IMR-90 (cell line): ENCODE results near the gene PIP5K1B. TPM values are rescaled to one million over a fixed set of nuclear protein-coding genes. Genes with fewer than 3 reads are reported as not detected.

ENCODE experiments used
- ATAC-seq: fragments of 200-7000 bp; cut with Tn5 transposase; 2 replicates; pipeline ENCODE4 v1.9.1; 2020; ENCODE audit warnings: low read depth, mild to moderate bottlenecking, moderate library complexity
- BruUV-seq: library from RNA; stranded (reverse); fragments of 400-500 nt; replicated peaks from 2 replicates; lab custom pipeline; 2021; lab: Mats Ljungman, UMichigan
- CTCF ChIA-PET: fragments of 300-600 bp; formaldehyde crosslinking; extraction: SDS; loops from one replicate; lab custom pipeline; 2021; ENCODE audit warnings: antibody characterized with exemption; lab: Yijun Ruan, JAX
- POLR2A ChIA-PET: fragments of 300-600 bp; sonication (Branson Sonifier 250); formaldehyde crosslinking; loops from one replicate; lab custom pipeline; 2022; ENCODE audit warnings: antibody characterized with exemption; ENCODE audit not compliant: unreplicated experiment; lab: Charles Lee
- DNase-seq: peaks from one replicate; pipeline ENCODE4 v3.0.0; 2013
- H2AFZ ChIP-seq: replicated peaks from 2 replicates; pipeline ENCODE3; 2013; ENCODE audit warnings: low read length, mild to moderate bottlenecking; ENCODE audit not compliant: poor library complexity
- H2AK5ac ChIP-seq: 2 replicates; pipeline ENCODE4 v1.6.1; 2013; ENCODE audit warnings: low read depth, low read length, inconsistent platforms
- H2AK9ac ChIP-seq: replicated peaks from 2 replicates; pipeline ENCODE3; 2013; ENCODE audit warnings: mild to moderate bottlenecking, low read depth, low read length, moderate library complexity; ENCODE audit not compliant: poor library complexity
- H2BK120ac ChIP-seq: 2 replicates; pipeline ENCODE4 v1.6.1; 2013; ENCODE audit warnings: low read depth, low read length, inconsistent platforms
- H2BK15ac ChIP-seq: 3 replicates; pipeline ENCODE4 v1.6.1; 2013; ENCODE audit warnings: low read depth, low read length, inconsistent platforms
- H2BK20ac ChIP-seq: 2 replicates; pipeline ENCODE4 v1.6.1; 2013; ENCODE audit warnings: low read depth, mild to moderate bottlenecking, inconsistent platforms, low read length, moderate library complexity
- H2BK5ac ChIP-seq: 2 replicates; pipeline ENCODE4 v1.6.1; 2013; ENCODE audit warnings: mild to moderate bottlenecking, low read depth, low read length, inconsistent platforms; ENCODE audit not compliant: poor library complexity, severe bottlenecking
- H3K14ac ChIP-seq: replicated peaks from 2 replicates; pipeline ENCODE4 v1.6.1; 2013; ENCODE audit warnings: low read depth, low read length, inconsistent platforms
- H3K18ac ChIP-seq: 2 replicates; pipeline ENCODE4 v1.6.1; 2013; ENCODE audit warnings: low read depth, low read length, control low read depth
- H3K23ac ChIP-seq: 2 replicates; pipeline ENCODE4 v1.6.1; 2013; ENCODE audit warnings: low read depth, low read length, inconsistent platforms
- H3K27ac ChIP-seq: 2 replicates; pipeline ENCODE4 v1.5.1; 2013; ENCODE audit warnings: mild to moderate bottlenecking, control low read depth, low read length; ENCODE audit not compliant: insufficient read depth
- H3K27me3 ChIP-seq: 2 replicates; pipeline ENCODE4 v1.6.1; 2013; ENCODE audit warnings: low read length; ENCODE audit not compliant: control insufficient read depth, insufficient read depth
- H3K36me3 ChIP-seq: 2 replicates; pipeline ENCODE4 v1.6.1; 2013; ENCODE audit warnings: low read length, mixed read lengths; ENCODE audit not compliant: control insufficient read depth, insufficient read depth
- H3K4ac ChIP-seq: 2 replicates; pipeline ENCODE4 v1.6.1; 2013; ENCODE audit warnings: low read depth, low read length, inconsistent platforms
- H3K4me1 ChIP-seq: 2 replicates; pipeline ENCODE4 v1.6.1; 2013; ENCODE audit warnings: low read length, mixed read lengths; ENCODE audit not compliant: control insufficient read depth, insufficient read depth
- H3K4me2 ChIP-seq: 2 replicates; pipeline ENCODE4 v1.6.1; 2013; ENCODE audit warnings: low read depth, mild to moderate bottlenecking, control low read depth, low read length, moderate library complexity
- H3K4me3 ChIP-seq: 2 replicates; pipeline ENCODE4 v1.5.1; 2013; ENCODE audit warnings: low read depth, mild to moderate bottlenecking, control low read depth, low read length, moderate library complexity; ENCODE audit not compliant: insufficient read depth
- H3K56ac ChIP-seq: 2 replicates; pipeline ENCODE4 v1.6.1; 2013; ENCODE audit warnings: low read length, inconsistent platforms; ENCODE audit not compliant: insufficient read depth; ENCODE audit errors: extremely low read depth
- H3K79me1 ChIP-seq, 2 experiments: 2 replicates each; pipeline ENCODE4 v1.6.1; 2013; ENCODE audit warnings: low read length in 2 of 2, inconsistent platforms in 1 of 2, low read depth in 1 of 2
- H3K9ac ChIP-seq: 2 replicates; pipeline ENCODE4 v1.6.1; 2013; ENCODE audit warnings: low read depth, low read length, control low read depth
- H3K9me1 ChIP-seq: 2 replicates; pipeline ENCODE4 v1.6.1; 2013; ENCODE audit warnings: low read length, inconsistent platforms; ENCODE audit not compliant: insufficient read depth
- H3K9me3 ChIP-seq: 2 replicates; pipeline ENCODE4 v1.6.1; 2013; ENCODE audit warnings: low read length; ENCODE audit not compliant: control insufficient read depth, insufficient read depth
- H4K20me1 ChIP-seq: 2 replicates; pipeline ENCODE4 v1.6.1; 2013; ENCODE audit warnings: low read length, inconsistent platforms; ENCODE audit not compliant: insufficient read depth
- H4K5ac ChIP-seq: 2 replicates; pipeline ENCODE4 v1.6.1; 2013; ENCODE audit warnings: mild to moderate bottlenecking, low read depth, low read length, control low read depth
- H4K8ac ChIP-seq, 2 experiments: 2 replicates each; pipeline ENCODE4 v1.6.1; 2013; ENCODE audit warnings: low read depth in 2 of 2, low read length in 2 of 2, control low read depth in 1 of 2, inconsistent platforms in 1 of 2
- H4K91ac ChIP-seq: 2 replicates; pipeline ENCODE4 v1.6.1; 2013; ENCODE audit warnings: low read depth, low read length, inconsistent platforms; ENCODE audit not compliant: insufficient read depth
- BHLHE40 ChIP-seq: fragments of 150-350 bp; IDR thresholded peaks from 2 replicates; pipeline ENCODE4 v1.6.1; 2016; ENCODE audit warnings: mild to moderate bottlenecking, low read depth, low read length
- CHD1 ChIP-seq: IDR thresholded peaks from 2 replicates; pipeline ENCODE4 v1.6.1; 2012; ENCODE audit warnings: low read depth, low read length, improper control_type of control experiment
- FOS ChIP-seq: fragments of 150-350 bp; IDR thresholded peaks from 2 replicates; pipeline ENCODE4 v1.6.1; 2016; ENCODE audit warnings: low read depth, low read length
- MAFK ChIP-seq: IDR thresholded peaks from 2 replicates; pipeline ENCODE4 v1.6.1; 2012; ENCODE audit warnings: low read depth, low read length, improper control_type of control experiment
- MAZ ChIP-seq: IDR thresholded peaks from 2 replicates; pipeline ENCODE4 v1.6.1; 2012; ENCODE audit warnings: low read depth, mild to moderate bottlenecking, low read length, improper control_type of control experiment, moderate library complexity, borderline replicate concordance
- MXI1 ChIP-seq: IDR thresholded peaks from 2 replicates; pipeline ENCODE4 v1.6.1; 2012; ENCODE audit warnings: low read depth, mild to moderate bottlenecking, low read length, moderate library complexity, borderline replicate concordance
- NFE2L2 ChIP-seq: fragments of 150-350 bp; IDR thresholded peaks from 2 replicates; pipeline ENCODE4 v1.6.1; 2016; ENCODE audit warnings: low read depth, mild to moderate bottlenecking, low read length
- POLR2A ChIP-seq: IDR thresholded peaks from 2 replicates; pipeline ENCODE4 v1.6.1; 2012; ENCODE audit warnings: mild to moderate bottlenecking, low read depth, low read length
- RAD21 ChIP-seq: IDR thresholded peaks from 2 replicates; pipeline ENCODE4 v1.6.1; 2012; ENCODE audit warnings: low read length, improper control_type of control experiment
- RCOR1 ChIP-seq: IDR thresholded peaks from 2 replicates; pipeline ENCODE4 v1.6.1; 2012; ENCODE audit warnings: mild to moderate bottlenecking, low read length, improper control_type of control experiment; ENCODE audit not compliant: insufficient replicate concordance
- RFX5 ChIP-seq: IDR thresholded peaks from 2 replicates; pipeline ENCODE4 v1.8.0; 2012; ENCODE audit warnings: low read depth, mild to moderate bottlenecking, low read length, moderate library complexity
- SMC3 ChIP-seq: fragments of 150-350 bp; IDR thresholded peaks from 2 replicates; pipeline ENCODE4 v1.6.1; 2016; ENCODE audit warnings: low read depth, mild to moderate bottlenecking, antibody characterized with exemption, low read length, moderate library complexity
- USF2 ChIP-seq: fragments of 150-350 bp; IDR thresholded peaks from 2 replicates; pipeline ENCODE4 v1.6.1; 2017; ENCODE audit warnings: mild to moderate bottlenecking, antibody characterized with exemption, low read length, low read depth
- WGBS, 2 experiments: methylation state at CpG; one replicate each; pipeline versions ENCODE4 v1.1.5 to v1.1.7; 2013; ENCODE audit warnings: missing lambda C conversion rate in 2 of 2; ENCODE audit not compliant: insufficient read length in 1 of 2; ENCODE audit errors: extremely low coverage in 2 of 2; 5-methylcytosine and 5-hydroxymethylcytosine counted together
- dilution Hi-C: fragments of 300-500 bp; cut with HindIII; formaldehyde crosslinking; loops from one replicate; pipeline ENCODE4 v1.14.3; 2018; ENCODE audit warnings: low sequenced_read_pairs; ENCODE audit not compliant: unreplicated experiment
- in situ Hi-C: fragments of 300-500 bp; cut with MboI; formaldehyde crosslinking; loops from 3 replicates; pipeline ENCODE4 v1.14.3; 2019; ENCODE audit warnings: low sequenced_read_pairs, inconsistent platforms, mixed read lengths
- intact Hi-C: fragments of 100-400 bp; cut with micrococcal nuclease; formaldehyde crosslinking; loops from 2 replicates; pipeline ENCODE4 v1.10.0; 2022
- polyA plus RNA-seq, 3 experiments: library from polyadenylated mRNA; depleted of rRNA; stranded (reverse); fragments of >200 nt; gene quantifications; 2 replicates each; pipeline ENCODE4 v1.2.3, GENCODE V29; 2012; ENCODE audit warnings: low replicate concordance in 1 of 3
- total RNA-seq: library from RNA; depleted of rRNA; stranded (reverse); fragments of >200 nt; gene quantifications from 2 replicates; pipeline ENCODE4 v1.2.3, GENCODE V29; 2012
- TF ChIP-seq, protein P1 (sequence below): fragments of 150-350 bp; IDR thresholded peaks from 2 replicates; pipeline ENCODE4 v1.6.1; 2016; ENCODE audit warnings: low read depth, mild to moderate bottlenecking, low read length, moderate library complexity, borderline replicate concordance
- TF ChIP-seq, protein P2 (sequence below): conservative IDR thresholded peaks from 2 replicates; pipeline ENCODE4 v1.5.1; 2012; ENCODE audit warnings: mild to moderate bottlenecking, low read depth, low read length, improper control_type of control experiment

Gene PIP5K1B
- total and polyA plus RNA-seq, 2 of the 4 experiments (the other 2 are of a cell fraction): not detected

- BruUV-seq: no TSS peak
- Histone ChIP-seq H3K36me3 (no peaks in the 10 kb centered on the region), H4K91ac (no peak overlapping the region), H3K4me3 (no peak overlapping the region), H4K8ac (no peak overlapping the region), H3K27ac (no peak overlapping the region), H4K20me1 (no peaks in the 10 kb centered on the region), H2BK15ac (no peak overlapping the region), H2BK20ac (no peak overlapping the region), H3K4me1 (no peaks in the 10 kb centered on the region), H3K79me1 (no peaks in the 10 kb centered on the region), H3K18ac (no peak overlapping the region), H3K27me3 (no peaks in the 10 kb centered on the region; the same call in 1 of the 2 replicates), H2AFZ (no peak overlapping the region), H3K56ac (no peak overlapping the region), H3K4ac (no peak overlapping the region), H2AK9ac (no peak overlapping the region), H2BK5ac (no peak overlapping the region), H3K14ac (no peak overlapping the region), H3K9me3 (no peaks in the 10 kb centered on the region), H4K5ac (no peak overlapping the region), H3K9ac (no peak overlapping the region), H2AK5ac (no peak overlapping the region), H3K23ac (no peak overlapping the region), H2BK120ac (no peak overlapping the region), H3K9me1 (no peaks in the 10 kb centered on the region), H3K4me2 (no peak overlapping the region)
- CTCF ChIA-PET: no interaction called here
- no peak for ATAC-seq
- no peak for DNase-seq
- POLR2A ChIA-PET: no interaction called here
- intact Hi-C loops (loop anchor here (10.0 kb wide), 1 partner anchor 192 kb away; no protein-coding TSS in a partner anchor), in situ Hi-C loops (no loop called here), dilution Hi-C loops (no loop called here)
- no CpG with 5 or more reads among the region's 6 CpGs for WGBS, 2 experiments
- TF ChIP-seq MXI1 (no peak), USF2 (no peak), RAD21 (no peak), SMC3 (no peak), RFX5 (no peak), NFE2L2 (no peak), MAZ (no peak), MAFK (no peak), POLR2A (no peak), BHLHE40 (no peak), RCOR1 (no peak), CHD1 (no peak), FOS (no peak)
- TF ChIP-seq, protein P1, sequence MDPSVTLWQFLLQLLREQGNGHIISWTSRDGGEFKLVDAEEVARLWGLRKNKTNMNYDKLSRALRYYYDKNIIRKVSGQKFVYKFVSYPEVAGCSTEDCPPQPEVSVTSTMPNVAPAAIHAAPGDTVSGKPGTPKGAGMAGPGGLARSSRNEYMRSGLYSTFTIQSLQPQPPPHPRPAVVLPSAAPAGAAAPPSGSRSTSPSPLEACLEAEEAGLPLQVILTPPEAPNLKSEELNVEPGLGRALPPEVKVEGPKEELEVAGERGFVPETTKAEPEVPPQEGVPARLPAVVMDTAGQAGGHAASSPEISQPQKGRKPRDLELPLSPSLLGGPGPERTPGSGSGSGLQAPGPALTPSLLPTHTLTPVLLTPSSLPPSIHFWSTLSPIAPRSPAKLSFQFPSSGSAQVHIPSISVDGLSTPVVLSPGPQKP: no peak
- TF ChIP-seq, protein P2, sequence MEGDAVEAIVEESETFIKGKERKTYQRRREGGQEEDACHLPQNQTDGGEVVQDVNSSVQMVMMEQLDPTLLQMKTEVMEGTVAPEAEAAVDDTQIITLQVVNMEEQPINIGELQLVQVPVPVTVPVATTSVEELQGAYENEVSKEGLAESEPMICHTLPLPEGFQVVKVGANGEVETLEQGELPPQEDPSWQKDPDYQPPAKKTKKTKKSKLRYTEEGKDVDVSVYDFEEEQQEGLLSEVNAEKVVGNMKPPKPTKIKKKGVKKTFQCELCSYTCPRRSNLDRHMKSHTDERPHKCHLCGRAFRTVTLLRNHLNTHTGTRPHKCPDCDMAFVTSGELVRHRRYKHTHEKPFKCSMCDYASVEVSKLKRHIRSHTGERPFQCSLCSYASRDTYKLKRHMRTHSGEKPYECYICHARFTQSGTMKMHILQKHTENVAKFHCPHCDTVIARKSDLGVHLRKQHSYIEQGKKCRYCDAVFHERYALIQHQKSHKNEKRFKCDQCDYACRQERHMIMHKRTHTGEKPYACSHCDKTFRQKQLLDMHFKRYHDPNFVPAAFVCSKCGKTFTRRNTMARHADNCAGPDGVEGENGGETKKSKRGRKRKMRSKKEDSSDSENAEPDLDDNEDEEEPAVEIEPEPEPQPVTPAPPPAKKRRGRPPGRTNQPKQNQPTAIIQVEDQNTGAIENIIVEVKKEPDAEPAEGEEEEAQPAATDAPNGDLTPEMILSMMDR: no peak
These were observed 162.0 kb downstream of the PIP5K1B start for GRCh38 chr9:68867066-68867465.
